ENCODE results near the gene PDIA5.

The PDIA5 gene

GRCh38 chr3:123066896-123067688, at the start of gene PDIA5:
Gene PDIA5, plus strand, starts transcription at chr3:123067025. Its CDS starts 140 bp downstream, at chr3:123067165.
- DNase-seq = peak; percentile 34

GRCh38 chr3:123018683-123019082, 48.1 kb upstream of the PDIA5 start:
- no peak for DNase-seq

GRCh38 chr3:123019161-123019560, 47.7 kb upstream of the PDIA5 start:
- no peak for DNase-seq

DNA sequence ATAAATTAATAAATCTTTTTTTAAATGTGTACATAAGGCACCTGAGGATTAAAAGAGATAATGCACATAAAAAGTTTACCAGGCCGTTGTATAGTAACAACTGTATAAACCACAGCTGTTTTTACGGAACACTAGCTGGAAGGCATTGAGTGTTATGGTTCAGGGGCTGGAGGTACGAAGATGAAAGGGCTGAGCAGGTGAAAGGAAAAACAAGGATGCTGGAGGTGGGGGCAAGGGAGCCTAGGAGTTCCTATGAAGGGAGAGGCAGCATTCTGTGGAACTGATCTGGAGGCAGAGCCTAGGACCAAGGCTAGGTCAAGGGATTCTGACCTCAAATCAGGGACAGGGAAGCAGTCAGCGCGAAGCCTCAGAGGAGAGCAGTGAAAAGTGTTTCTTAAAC, 47.2 kb upstream of the PDIA5 start:
- DNase-seq = no peak

- no peak for DNase-seq
Measured at GRCh38 chr3:123020709-123021108, 46.1 kb upstream of the PDIA5 start.

GRCh38 chr3:123021388-123021787, 45.4 kb upstream of the PDIA5 start:
- DNase-seq = no peak

GRCh38 chr3:123021996-123022510, 44.8 kb upstream of the PDIA5 start:
- no peak for DNase-seq

GRCh38 chr3:123024056-123024455, 42.8 kb upstream of the PDIA5 start:
- DNase-seq = no peak

- no peak for DNase-seq
Measured at GRCh38 chr3:123025642-123026521, 40.9 kb upstream of the PDIA5 start.

- no peak for DNase-seq
Measured at GRCh38 chr3:123026565-123027291, 40.1 kb upstream of the PDIA5 start.

GRCh38 chr3:123027292-123028232, 39.3 kb upstream of the PDIA5 start, which contains the start of gene SEMA5B:
Gene SEMA5B, minus strand, starts transcription at chr3:123027763. Its CDS starts 66,500 bp downstream, at chr3:122961263.
- DNase-seq = no peak

GRCh38 chr3:123028233-123028828, 38.5 kb upstream of the PDIA5 start:
- DNase-seq = no peak

DNA sequence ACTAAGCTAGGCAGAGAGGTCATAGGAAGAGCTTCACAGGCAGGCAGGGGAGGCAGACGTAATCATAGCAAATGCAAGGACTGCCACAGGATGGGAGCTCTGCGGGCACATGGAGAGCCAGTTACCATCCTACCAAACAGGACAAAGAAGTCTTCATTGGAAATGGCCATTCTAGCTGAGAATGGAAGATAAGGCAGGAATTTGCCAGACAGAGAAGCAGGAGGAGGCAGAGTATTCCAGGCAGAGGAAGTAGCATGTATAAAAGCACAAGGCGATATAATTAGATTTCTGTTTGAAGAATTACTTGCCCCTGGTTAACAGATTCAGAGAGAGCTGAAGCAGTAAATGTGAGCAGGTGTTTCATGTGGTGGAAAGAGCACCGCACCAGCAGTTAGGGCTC, 35.8 kb upstream of the PDIA5 start:
- no peak for DNase-seq

DNA sequence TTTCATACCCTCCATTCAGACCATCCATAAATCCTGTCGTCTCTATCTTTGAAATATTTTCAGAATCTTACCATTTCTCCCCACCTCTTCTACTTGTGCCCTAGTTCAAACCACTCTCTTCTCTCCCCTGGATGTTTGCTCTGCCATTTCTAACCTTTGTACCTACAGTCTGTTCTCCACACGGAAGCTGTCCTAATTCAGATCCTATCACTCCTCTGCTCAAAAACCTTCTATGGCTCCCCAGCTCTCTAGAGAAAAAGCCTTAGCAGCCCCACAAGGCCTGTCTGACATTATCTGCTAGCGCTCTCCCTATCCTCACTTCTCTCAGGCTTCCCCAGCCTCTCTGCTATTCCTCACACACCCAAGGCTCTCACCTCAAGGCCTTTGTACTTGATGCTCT, 34.8 kb upstream of the PDIA5 start:
- DNase-seq = no peak

- no peak for DNase-seq
Measured at GRCh38 chr3:123034120-123034519, 32.7 kb upstream of the PDIA5 start.

GRCh38 chr3:123034996-123035395, 31.8 kb upstream of the PDIA5 start:
- DNase-seq = no peak

- no peak for DNase-seq
Measured at GRCh38 chr3:123036352-123037014, 30.3 kb upstream of the PDIA5 start.

GRCh38 chr3:123037015-123037375, 29.8 kb upstream of the PDIA5 start:
- no peak for DNase-seq

DNA sequence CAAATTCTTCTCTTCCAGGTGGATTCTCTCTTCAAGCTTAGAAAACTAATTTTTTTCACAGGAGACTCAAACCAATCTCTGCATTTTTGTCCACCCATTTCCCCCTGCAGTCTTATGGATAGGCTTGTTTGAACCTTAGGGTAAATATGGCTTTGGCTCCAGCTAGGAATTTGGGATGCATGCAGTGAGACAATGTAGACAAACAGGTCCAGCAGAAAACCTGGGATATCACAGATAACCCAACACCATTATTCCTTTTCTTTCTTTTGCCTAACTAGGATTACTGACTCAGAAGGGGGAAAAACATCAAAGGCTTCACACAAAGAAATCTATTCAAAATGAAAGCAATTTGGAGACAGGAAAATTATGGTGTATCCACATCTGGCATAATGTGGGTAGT, 28.1 kb upstream of the PDIA5 start:
- DNase-seq = no peak

DNA sequence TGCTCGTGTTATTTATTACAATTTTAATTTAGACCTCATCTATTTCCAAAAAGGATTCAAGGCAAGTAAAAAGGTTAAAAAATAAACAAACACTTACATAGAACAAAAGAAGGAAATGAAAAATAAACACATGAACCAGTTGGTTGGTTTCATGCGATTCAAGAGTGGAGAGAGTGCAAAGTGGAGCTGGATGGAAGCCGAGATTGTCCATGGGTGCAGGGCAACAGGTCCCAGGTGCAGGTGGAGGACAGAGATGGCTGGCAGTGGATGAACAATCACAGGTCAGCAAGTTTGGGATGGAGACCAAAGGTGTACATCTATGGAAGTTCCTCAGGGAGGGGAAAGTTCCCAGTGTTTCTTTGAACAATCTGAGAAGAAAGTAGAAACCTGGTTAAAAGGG, 27.6 kb upstream of the PDIA5 start:
- no peak for DNase-seq

- DNase-seq = no peak
Measured at GRCh38 chr3:123042413-123042812, 24.4 kb upstream of the PDIA5 start.

Measured in activated CD4-positive, alpha-beta T cell treated with anti-CD3 and anti-CD28 coated beads for 1 hour (primary cell).